ENCODE data around the gene PHEX.

Gene PHEX

DNA sequence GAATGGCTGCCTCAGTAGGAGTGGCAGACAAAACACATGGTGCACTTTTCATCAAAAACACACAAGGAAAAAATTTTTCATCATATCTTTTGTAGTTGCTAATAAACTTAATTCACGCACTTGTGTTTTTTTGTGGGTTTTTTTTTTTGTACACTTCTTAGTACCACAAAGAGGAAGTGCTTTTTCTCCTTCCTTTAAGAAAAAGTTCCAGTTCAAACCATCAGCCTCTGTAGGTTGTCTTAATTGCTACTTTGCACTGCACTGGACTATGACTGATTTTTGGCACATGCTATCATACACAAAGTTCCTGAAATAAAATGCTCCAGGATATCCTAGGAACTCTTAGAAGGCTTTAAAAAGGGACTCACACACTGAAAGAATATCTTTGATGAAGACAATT lies at the start of gene PHEX:
Gene PHEX, plus strand, starts transcription at position 242 of the 400 bp plus-strand sequence. CDS start 681 bp downstream, outside the sequence.
- H3K36me3 Mint-ChIP-seq = no peaks in the 10 kb centered on the region
- H3K27ac Mint-ChIP-seq = peak within 1 kb of the TSS; percentile 60
- ATAC-seq (replicated peaks) = peak; percentile 52 to 54
- no peaks in the 10 kb centered on the region for H3K9me3 Mint-ChIP-seq
- H3K4me3 Mint-ChIP-seq = peak within 1 kb of the TSS; percentile 23 to 78
- DNase-seq = no peak
- no peaks in the 10 kb centered on the region for H3K27me3 Mint-ChIP-seq
- peaks cover 8 to 38% of the 10 kb centered on the region in 2 donors for H3K4me1 Mint-ChIP-seq

DNA sequence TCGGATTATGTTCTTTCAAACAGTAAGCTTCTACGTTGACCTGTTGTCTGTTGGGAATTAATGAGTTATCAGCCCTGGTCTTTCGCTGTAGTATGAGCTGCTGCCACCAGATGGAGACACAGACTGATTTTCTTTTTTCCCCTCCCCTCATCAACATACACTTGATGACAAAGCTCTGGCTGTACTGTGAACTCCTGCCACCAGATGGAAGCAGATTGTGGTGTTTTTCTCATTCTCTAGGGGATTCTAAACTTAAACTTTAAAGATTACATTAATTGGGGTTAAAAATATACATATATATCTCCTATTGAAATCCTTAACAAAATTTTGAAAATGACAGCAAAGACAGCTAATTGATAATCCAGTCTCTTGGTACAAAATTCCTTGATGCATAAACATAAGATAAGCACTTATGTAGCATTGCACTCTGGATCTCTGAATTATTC lies 46.8 kb upstream of the PHEX start:
- Mint-ChIP-seq H3K27me3 (peaks cover 0 to 4% of the 10 kb centered on the region in 2 donors), H3K9me3 (no peaks in the 10 kb centered on the region), H3K36me3 (peaks cover 17 to 20% of the 10 kb centered on the region in 2 donors), H3K4me3 (no peak overlapping the region), H3K4me1 (peaks cover 5 to 25% of the 10 kb centered on the region in 2 donors), H3K27ac (no peak overlapping the region)
- peak; percentile 68 to 74 for ATAC-seq (replicated peaks)
- DNase-seq = peak; percentile 70

DNA sequence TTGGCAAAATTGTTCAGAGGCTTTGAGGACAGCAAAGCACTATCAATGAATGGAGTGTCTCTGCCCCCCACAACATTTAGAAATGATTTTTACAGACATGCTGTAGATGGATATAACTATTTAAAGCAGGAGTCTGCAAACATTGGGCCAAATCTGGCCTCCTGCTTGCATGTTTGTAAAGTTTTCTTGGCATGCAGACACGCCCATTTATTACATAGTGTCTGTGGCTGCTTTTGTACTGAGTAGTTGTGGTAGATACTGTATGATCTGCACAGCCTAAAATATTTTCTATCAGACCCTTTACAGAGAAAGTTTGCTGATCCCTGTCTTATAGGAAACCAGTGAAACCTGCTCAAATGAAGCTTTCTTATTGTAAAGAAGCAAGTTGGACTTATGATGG lies 45.5 kb upstream of the PHEX start:
- H3K4me1 Mint-ChIP-seq = peaks cover 6 to 35% of the 10 kb centered on the region in 2 donors
- peaks cover 20 to 28% of the 10 kb centered on the region in 2 donors for H3K36me3 Mint-ChIP-seq
- DNase-seq = no peak

DNA sequence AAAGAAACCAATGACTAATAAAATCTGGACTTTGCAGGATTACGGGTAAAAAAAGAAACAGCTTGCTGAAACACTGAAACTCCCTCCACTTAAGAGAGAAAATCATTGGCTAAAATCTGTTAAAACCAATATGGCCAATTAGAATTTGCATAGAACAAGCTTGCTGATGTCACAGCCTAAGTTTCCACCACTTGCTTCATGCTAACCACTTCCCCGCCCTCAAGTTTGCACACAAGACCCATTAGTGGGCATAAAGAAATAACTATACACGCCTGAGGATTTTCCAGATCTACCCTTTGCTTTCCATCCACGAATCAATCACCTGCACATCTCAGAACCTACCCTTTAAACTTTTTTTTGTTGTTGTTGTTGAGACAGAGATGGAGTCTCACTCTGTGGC lies 42.7 kb upstream of the PHEX start:
- ATAC-seq (replicated peaks) = peak; percentile 62 to 73
- Mint-ChIP-seq H3K4me1 (peaks cover 12 to 63% of the 10 kb centered on the region in 2 donors), H3K36me3 (peaks cover 18 to 35% of the 10 kb centered on the region in 2 donors), H3K9me3 (no peaks in the 10 kb centered on the region), H3K27ac (peak overlapping the region; percentile 78), H3K4me3 (no peak overlapping the region), H3K27me3 (no peaks in the 10 kb centered on the region)
- DNase-seq = peak; percentile 42

More for the DNA sequence above, 45.5 kb upstream of the PHEX start:
- ATAC-seq (replicated peaks) = no peak
- H3K27me3 Mint-ChIP-seq = peaks cover 0 to 4% of the 10 kb centered on the region in 2 donors
- H3K4me3 Mint-ChIP-seq = no peak overlapping the region
- H3K27ac Mint-ChIP-seq = no peak overlapping the region
- H3K9me3 Mint-ChIP-seq = no peaks in the 10 kb centered on the region

DNA sequence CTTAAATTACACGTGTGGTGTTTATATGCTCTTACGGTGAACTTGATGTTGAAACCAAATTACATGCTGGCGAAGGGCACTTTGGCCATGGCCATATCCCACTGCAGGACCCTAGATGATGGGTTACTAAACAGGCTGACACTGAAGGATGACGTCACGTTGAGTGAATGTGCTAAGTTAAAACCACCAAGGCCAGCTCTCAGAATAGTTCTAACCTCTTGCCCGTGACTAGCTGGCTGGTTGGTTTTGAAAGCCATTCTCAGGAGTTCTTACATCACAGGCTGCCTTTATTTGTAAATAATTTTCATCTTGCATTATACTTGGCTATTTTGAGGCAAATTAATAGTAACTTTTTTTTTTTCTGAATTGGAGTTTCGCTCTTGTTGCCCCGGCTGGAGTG lies 41.3 kb upstream of the PHEX start:
- no peaks in the 10 kb centered on the region for H3K27me3 Mint-ChIP-seq
- ATAC-seq (replicated peaks) = no peak
- H3K4me1 Mint-ChIP-seq = peaks cover 11 to 61% of the 10 kb centered on the region in 2 donors
- H3K27ac Mint-ChIP-seq = peak overlapping the region; percentile 83
- H3K9me3 Mint-ChIP-seq = no peaks in the 10 kb centered on the region
- H3K36me3 Mint-ChIP-seq = peaks cover 16 to 39% of the 10 kb centered on the region in 2 donors
- H3K4me3 Mint-ChIP-seq = no peak overlapping the region
- DNase-seq = no peak

DNA sequence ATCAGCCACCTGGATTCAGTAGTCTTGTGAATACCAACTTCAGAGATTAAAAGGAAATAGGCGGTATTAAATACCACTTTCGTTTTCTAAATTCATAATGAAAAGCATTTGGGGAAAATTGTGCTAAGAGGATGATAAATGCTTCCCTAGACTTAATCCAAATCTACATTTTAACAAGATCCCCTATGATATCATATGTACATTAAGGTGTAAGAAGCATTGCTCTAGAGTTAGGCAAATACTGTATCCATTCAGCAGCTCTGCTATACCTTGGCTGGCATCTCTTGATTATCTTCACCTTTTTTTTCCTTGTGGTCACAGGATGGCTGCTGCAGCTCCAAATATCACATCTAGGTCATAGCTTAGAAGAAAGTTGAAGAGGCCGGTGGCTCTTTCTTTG lies 40.6 kb upstream of the PHEX start:
- Mint-ChIP-seq H3K9me3 (no peaks in the 10 kb centered on the region), H3K4me1 (peaks cover 11 to 67% of the 10 kb centered on the region in 2 donors), H3K4me3 (no peak overlapping the region), H3K27ac (peak overlapping the region; percentile 83), H3K27me3 (no peaks in the 10 kb centered on the region), H3K36me3 (peaks cover 20 to 39% of the 10 kb centered on the region in 2 donors)
- DNase-seq (no peak), ATAC-seq (replicated peaks) (no peak)

DNA sequence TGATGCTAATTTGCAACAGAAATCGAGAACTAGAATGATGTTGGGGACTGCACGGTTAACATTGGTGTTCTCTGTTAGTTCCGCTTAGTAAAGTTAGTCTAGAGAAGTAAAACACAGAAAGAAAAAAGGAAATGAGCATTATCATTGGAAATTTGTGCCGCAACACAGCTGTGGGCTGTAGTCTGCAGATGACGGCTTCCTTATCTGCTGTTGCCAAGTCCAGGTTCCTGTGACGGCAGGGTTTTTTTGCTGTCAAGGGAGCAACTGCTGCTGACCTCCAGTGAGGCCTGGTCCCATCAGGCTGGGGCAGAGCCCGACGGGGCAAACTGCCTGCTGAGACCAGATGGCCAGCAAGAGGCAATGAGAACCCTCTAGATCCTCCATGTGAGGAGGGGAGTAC lies 38.9 kb upstream of the PHEX start:
- H3K4me3 Mint-ChIP-seq = no peak overlapping the region
- no peaks in the 10 kb centered on the region for H3K27me3 Mint-ChIP-seq
- H3K36me3 Mint-ChIP-seq = peaks cover 21 to 38% of the 10 kb centered on the region in 2 donors
- peak overlapping the region; percentile 93 for H3K27ac Mint-ChIP-seq
- ATAC-seq (replicated peaks) (peak; percentile 85 to 87), DNase-seq (peak; percentile 69)
- H3K9me3 Mint-ChIP-seq = no peaks in the 10 kb centered on the region
- peaks cover 14 to 63% of the 10 kb centered on the region in 2 donors for H3K4me1 Mint-ChIP-seq

DNA sequence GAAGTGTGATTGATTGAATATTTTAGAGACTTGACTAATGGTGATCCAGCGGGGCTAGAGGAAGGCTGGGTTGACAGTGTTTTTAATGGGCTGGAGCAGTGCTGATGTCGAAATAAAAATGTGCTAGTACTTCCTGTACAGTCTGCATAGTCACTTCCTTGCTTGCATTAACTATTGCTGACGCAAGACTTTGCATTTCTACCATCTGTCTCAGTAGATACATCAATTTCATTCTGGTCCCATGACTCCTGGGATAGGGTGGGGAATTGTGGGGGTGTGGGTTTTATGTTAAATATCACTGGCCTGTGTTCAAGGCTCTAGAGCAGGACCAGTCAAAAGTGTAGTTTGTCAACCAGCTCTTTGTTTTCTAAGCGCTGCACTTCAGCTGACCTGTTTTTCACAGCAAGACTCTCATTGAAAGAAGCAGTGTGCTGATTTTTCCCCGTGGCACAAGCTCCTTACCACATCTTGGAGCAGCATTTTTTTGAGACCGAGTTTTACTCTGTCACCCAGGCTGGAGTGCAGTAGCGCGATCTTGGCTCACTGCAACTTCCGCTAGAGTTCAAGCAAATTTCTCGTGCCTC lies 35.2 kb upstream of the PHEX start:
- ATAC-seq (replicated peaks) = no peak
- peaks cover 8 to 34% of the 10 kb centered on the region in 2 donors for H3K4me1 Mint-ChIP-seq
- H3K9me3 Mint-ChIP-seq = peaks cover 0 to 1% of the 10 kb centered on the region in 2 donors
- H3K4me3 Mint-ChIP-seq = no peak overlapping the region
- H3K27me3 Mint-ChIP-seq = no peaks in the 10 kb centered on the region
- DNase-seq = no peak
- H3K27ac Mint-ChIP-seq = peak overlapping the region; percentile 51
- H3K36me3 Mint-ChIP-seq = peaks cover 23 to 27% of the 10 kb centered on the region in 2 donors

DNA sequence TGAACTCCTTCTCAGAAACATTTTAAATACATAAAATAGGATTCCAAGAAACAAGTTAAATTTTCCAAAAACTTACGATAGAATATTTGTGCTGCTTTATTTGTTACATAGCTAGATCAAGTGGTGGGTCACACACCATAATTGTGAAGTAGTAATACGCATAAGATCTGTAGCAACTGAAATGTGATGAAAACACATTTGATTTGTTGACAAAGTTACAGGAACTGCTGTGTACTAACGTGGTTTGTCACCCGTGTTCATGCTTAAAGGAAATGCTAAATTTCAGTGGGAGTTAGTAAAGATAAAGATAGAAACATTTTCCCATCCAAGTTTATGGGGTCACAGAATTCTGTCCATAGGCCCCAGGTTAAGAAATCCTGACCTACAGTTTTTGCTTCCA lies 34.1 kb upstream of the PHEX start:
- Mint-ChIP-seq H3K9me3 (peaks cover 0 to 1% of the 10 kb centered on the region in 2 donors), H3K27ac (no peak overlapping the region), H3K36me3 (peaks cover 27 to 29% of the 10 kb centered on the region in 2 donors), H3K4me1 (peaks cover 8 to 28% of the 10 kb centered on the region in 2 donors), H3K4me3 (no peak overlapping the region), H3K27me3 (peaks cover 0 to 4% of the 10 kb centered on the region in 2 donors)
- ATAC-seq (replicated peaks) = no peak
- no peak for DNase-seq

DNA sequence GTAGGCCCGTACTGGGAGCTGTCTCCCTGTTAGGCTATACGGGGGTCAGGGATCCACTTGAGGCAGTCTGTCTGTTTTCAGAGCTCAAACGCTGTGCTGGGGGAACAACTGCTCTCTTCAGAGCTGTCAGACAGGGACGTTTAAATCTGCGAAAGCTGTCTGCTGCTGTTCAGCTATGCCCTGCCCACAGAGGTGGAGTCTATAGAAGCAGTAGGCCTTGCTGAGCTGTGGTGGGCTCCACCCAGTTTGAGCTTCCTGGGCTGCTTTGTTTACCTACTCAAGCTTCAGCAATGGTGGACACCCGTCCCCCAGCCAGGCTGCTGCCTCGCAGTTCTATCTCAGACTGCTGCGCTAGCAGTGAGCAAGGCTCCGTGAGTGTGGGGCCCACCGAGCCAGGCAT lies 27.3 kb upstream of the PHEX start:
- peaks cover 0 to 1% of the 10 kb centered on the region in 2 donors for H3K9me3 Mint-ChIP-seq
- DNase-seq (no peak), ATAC-seq (replicated peaks) (no peak)
- H3K36me3 Mint-ChIP-seq = peaks cover 29 to 41% of the 10 kb centered on the region in 2 donors
- peaks cover 4 to 12% of the 10 kb centered on the region in 2 donors for H3K4me1 Mint-ChIP-seq
- H3K27me3 Mint-ChIP-seq = peaks cover 0 to 8% of the 10 kb centered on the region in 2 donors
- H3K4me3 Mint-ChIP-seq = no peak overlapping the region
- no peak overlapping the region for H3K27ac Mint-ChIP-seq

DNA sequence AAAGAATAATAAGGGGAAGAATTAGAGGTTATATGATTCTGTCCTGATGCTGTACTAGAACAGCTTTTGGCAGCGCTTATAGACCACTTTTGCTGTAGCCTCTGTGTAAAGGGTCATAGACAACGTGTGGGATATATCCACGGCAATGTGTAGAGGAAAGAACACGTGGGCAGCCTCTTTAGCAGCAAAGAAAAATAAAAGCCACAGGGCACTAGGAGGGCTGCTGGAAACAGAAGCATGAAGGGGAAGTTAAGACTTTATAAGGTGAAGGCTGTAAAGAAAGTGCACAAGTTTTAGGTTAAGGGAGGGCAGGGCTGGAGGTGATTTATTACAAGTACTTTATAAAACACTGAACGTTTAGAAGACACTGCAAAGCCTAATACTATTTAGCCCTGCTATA lies 20.1 kb upstream of the PHEX start:
- Mint-ChIP-seq H3K27ac (no peak overlapping the region), H3K9me3 (peaks cover 0 to 4% of the 10 kb centered on the region in 2 donors), H3K4me1 (peaks cover 4 to 12% of the 10 kb centered on the region in 2 donors), H3K4me3 (no peak overlapping the region), H3K27me3 (no peaks in the 10 kb centered on the region), H3K36me3 (peaks cover 5% of the 10 kb centered on the region in 2 donors)
- DNase-seq = no peak
- ATAC-seq (replicated peaks) = peak in 1 of 2 donors; percentile 23

DNA sequence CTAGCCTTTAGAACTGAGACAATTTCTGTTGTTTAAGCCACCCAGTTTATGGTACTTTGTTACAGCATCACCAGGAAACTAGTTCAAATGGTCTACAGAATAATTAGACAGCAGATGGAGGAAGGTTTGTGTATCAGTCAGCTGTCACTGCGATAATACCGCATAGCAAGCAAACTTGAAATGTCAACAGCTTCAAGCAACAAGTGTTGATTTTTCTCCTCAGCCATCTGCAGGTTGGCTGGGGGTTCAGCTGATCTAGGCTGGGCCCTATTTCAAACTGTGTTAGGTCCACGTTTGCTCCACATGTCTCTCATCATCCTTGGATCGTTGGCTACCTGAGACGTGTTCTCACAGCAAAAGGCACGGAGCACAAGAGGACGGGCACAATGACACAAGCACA lies 19.2 kb upstream of the PHEX start:
- H3K36me3 Mint-ChIP-seq = peaks cover 4 to 5% of the 10 kb centered on the region in 2 donors
- peaks cover 4 to 12% of the 10 kb centered on the region in 2 donors for H3K4me1 Mint-ChIP-seq
- peaks cover 0 to 4% of the 10 kb centered on the region in 2 donors for H3K9me3 Mint-ChIP-seq
- H3K4me3 Mint-ChIP-seq = no peak overlapping the region
- no peak for DNase-seq
- ATAC-seq (replicated peaks) = no peak
- no peak overlapping the region for H3K27ac Mint-ChIP-seq
- no peaks in the 10 kb centered on the region for H3K27me3 Mint-ChIP-seq

DNA sequence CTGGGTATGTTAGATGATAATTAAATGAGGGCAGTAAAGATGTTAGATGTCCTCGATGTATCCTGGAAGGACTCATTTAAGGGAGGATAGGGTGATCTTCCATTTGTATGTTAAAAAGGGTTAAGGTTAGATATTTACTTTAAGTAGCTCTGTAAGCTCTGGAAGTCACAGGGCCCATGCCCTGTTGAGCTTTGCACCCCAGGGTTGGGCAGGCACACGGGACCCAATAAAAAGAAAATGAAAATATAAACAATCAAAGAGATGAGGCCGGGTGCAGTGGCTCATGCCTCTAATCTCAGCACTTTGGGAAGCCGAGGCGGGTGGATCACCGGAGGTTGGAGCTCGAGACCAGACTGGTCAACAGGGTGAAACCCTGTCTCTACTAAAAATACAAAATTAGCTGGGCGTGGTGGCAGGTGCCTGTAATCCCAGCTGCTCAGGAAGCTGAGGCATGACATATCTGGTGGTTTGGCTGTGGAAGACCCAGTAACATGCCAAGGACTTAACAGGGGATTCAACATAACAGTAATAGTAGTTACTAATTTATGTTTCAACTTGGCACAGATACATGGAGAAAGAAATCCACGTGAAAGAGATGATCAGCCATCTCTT lies 16.9 kb upstream of the PHEX start:
- H3K9me3 Mint-ChIP-seq = peaks cover 0 to 1% of the 10 kb centered on the region in 2 donors
- peaks cover 6 to 12% of the 10 kb centered on the region in 2 donors for H3K4me1 Mint-ChIP-seq
- ATAC-seq (replicated peaks) = no peak
- no peak for DNase-seq
- no peak overlapping the region for H3K27ac Mint-ChIP-seq
- no peaks in the 10 kb centered on the region for H3K27me3 Mint-ChIP-seq
- peaks cover 0 to under 1% of the 10 kb centered on the region in 2 donors for H3K36me3 Mint-ChIP-seq
- no peak overlapping the region for H3K4me3 Mint-ChIP-seq

DNA sequence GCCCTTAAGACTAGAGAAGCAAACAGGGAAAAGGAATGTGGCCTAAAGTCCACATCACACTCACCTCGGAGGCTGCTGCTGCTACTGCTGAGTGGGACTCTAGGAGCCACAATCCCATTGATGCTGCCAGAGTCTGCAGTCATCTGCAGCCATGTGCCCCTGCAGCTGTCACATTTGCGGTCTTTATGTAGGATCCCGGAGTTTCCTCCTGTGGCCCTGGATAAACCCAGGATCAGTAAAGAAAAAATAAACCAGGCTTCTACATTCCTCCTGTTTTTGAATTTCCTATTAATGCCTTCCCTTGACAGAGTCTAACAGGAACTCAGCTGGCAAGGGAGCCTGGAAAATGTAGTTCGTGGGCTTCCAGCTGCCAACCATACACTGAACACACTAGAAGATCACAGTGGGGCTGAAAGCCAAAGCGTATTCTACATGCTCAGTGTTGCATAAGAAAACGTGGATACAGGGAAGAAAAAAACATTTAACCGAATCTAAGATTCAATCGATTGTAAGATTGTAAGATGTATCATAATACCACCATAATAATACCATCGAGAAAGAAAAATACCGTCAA lies 10.3 kb upstream of the PHEX start:
- Mint-ChIP-seq H3K4me1 (peaks cover 4% of the 10 kb centered on the region in 2 donors), H3K27ac (no peak overlapping the region), H3K27me3 (no peaks in the 10 kb centered on the region), H3K4me3 (no peak overlapping the region), H3K36me3 (peaks cover 0 to 2% of the 10 kb centered on the region in 2 donors), H3K9me3 (no peaks in the 10 kb centered on the region)
- no peak for ATAC-seq (replicated peaks)
- DNase-seq = no peak

Measured in stimulated activated naive B cell treated with anti-CD40 and anti-IgM and Interleukin-4, amounts not matched to agents 10 μg/mL and 1 μg/mL and 100 μg/mL, for 72 hours (primary cell).